Renal pelvis (tissue), 4 donors: ENCODE data around the gene POLE4. TPM values are rescaled to one million over a fixed set of nuclear protein-coding genes. Genes with fewer than 3 reads are reported as not detected.

Experiments
- DNase-seq: peaks from one replicate; pipeline ENCODE4 v3.0.0-alpha.2; 2013
- polyA plus RNA-seq, 3 donors: library from polyadenylated mRNA; unstranded; fragments of 120-200 nt; gene quantifications; one replicate each; pipeline ENCODE4 v1.2.1, GENCODE V29; 2013; ENCODE audit not compliant: insufficient read length in 3 of 3

POLE4 gene
- polyA plus RNA-seq, 3 donors, result 42.3 to 51.5 (median 48.7) TPM

DNA sequence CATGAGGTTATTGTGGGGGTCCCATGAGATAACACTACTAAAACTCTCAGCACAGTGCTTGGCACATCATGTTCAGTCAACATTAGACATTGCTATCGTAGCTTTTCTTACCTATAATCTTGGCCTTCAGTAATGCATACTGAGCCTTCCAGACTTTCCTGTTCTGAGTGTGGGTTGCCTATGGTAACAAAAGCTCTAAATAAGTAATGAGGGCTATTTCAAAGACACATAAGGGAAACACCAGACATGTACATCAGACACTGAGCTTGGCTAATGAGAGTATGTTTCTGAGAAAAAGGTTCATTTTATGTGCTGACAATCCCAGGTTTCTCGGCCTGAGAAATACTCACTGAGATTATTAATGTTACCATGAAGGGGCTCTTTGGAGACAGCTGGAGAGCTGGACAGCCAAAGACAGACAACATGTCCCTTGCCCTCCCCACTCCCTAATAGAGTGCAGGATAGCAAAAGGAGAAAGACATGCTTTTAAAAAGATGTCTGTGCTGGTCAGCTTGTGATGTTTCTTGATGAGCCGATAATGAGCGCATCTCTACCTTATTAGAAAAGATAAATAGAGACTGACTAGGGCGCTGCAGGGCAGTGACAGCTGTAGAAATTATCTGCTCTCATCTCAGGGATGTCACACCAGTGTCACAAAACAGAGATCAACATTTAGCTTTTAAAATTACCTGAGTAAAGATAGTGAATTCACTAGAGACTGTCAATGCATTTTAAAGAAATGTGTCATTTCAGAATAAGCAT is 25.4 kb downstream of the POLE4 start:
- no peak for DNase-seq

DNA sequence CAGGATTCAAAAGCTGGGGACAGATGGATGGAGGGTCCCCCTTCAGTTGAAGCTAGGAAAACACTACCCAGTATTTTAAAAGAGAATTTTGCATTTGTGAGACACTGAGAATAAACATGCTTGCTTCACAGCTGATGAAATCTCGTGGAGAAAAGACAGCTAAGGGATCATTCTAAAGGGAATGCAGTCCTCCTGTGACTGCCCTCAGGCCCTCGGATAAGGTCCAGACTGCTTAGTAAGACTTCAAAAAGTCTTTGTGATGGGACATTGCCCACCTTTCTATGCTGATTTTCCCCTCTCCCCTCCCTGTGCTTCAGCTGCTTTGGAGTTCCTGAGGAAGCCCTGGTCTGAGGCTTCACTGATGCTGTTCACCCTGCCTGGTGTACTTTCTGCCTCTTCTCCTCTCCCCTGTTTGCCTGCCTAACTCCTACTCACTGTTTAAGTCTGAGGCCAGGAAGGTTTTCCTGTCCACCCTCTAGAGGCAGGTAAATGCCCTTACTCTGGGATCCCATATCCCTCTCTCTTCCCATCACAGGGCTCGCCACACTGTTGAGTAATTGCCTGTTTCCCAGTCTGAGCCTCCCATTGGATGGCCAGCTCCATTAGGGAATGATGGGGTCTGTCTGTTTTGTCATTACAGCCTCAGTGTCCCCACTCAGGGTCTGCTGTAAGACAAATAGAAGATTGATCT is 26.6 kb downstream of the POLE4 start:
- no peak for DNase-seq

DNA sequence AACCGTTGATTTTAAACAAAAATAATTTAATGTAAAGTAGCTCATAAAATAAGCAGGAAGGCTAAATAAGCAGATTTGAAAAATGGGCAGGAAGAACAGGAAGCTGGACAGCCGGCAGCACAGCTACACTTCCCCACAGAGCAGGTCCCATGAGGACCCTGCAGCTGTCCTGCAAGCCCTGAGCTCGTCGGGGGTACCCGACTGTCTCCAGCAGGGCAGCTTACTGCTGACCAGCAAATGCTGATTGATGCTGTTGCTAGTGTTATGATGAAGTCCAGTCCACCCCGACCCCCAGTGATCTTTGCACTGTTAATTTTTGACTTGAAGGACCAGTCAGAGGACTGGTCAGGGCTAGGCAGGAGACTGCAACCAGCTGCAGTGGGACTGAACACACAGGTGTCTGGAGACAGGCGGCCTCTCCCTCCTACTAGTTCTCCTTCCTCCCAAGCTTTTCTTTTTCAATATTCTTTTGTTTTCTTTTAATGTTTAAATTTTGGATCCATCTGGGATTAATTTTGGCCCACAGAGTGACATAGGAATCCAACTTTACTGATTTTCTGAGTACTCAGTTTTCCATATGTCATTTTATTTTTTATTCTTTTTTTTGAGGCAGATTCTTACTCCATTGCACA is 27.7 kb downstream of the POLE4 start:
- no peak for DNase-seq

DNA sequence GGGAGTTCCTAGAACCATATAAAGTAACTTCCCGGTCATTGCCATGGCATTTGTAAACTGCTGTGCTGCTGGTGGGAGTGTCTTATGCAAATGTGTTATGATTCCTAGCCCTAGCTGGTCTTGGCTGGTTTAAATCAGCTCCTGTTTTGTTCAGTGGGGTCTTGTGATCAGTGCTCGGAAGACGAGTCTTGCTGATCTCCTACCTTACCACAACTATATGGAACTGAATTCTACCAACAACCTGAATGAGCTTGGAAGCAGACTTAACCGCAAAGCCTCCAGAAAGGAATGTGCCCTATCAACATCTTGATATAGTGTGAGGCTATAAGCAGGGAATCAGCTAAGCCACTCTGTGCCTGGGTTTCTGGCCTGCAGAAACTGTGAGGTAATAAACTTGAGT is 33.5 kb downstream of the POLE4 start:
- DNase-seq, result peak; percentile 48

GRCh38 chr2:74999468-74999867 is 41.0 kb downstream of the POLE4 start:
- DNase-seq, result no peak

DNA sequence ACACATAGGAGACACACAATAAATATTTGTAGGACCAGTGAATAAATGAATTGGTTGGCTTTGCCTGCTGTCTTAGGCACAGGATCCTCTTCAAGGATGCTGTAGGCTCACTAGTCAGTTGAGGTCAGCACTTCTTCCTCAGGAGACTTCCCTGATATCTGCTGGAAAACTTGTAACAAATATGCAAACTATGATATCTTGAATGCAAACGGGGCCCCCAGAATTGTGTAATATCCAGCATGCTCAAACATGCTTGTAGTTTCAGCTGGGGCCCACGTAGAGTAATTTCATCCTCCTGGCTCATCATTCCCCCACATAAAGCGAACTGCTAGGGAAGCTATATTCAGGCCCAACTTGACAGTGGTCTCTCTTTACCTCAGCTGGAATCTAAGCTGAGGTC is 43.6 kb downstream of the POLE4 start:
- DNase-seq, result no peak

DNA sequence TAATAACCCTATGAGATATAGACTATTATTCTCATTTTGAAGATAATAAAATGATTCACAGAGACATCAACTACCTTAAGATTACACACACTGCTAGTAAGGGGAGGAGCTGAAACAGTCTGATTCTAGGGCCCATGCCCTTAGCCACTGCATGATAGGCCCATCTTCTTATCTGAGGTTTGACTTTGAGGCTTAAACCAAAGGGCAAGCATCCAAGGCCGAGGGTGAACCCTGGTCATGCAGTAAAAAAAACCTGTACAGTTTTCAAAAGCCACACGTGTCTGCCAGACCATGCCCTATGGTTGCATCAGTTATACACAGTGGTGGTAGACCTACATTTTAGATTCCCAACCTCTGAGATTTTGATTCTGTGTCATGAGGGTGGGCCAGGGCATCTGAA is 44.8 kb downstream of the POLE4 start:
- DNase-seq, result no peak

- DNase-seq, result no peak
Measured at GRCh38 chr2:75003773-75004172, 45.3 kb downstream of the POLE4 start.

- DNase-seq, result no peak
Measured at GRCh38 chr2:75006041-75006440, 47.6 kb downstream of the POLE4 start.

DNA sequence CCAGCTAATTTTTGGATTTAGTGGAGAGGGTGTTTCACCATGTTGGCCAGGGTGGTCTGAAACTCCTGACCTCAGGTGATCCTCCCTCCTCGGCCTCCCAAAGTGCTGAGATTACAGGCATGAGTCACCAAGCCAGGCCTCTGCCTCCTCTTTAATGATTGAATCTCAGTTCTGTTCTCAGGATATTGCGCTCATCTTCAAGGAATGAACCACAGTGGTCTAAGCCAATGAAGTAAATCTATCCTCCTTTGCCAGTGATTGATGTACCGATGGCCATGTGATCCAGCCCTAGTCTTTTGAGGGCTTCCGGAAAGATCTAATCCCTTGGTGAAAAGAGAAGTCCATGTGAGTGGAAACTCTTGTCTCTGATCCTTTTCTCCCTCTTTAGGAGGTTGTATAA is 48.6 kb downstream of the POLE4 start:
- DNase-seq, result no peak

GRCh38 chr2:75007819-75008218 is 49.4 kb downstream of the POLE4 start:
- no peak for DNase-seq

GRCh38 chr2:75010571-75010970 is 52.1 kb downstream of the POLE4 start:
- no peak for DNase-seq

DNA sequence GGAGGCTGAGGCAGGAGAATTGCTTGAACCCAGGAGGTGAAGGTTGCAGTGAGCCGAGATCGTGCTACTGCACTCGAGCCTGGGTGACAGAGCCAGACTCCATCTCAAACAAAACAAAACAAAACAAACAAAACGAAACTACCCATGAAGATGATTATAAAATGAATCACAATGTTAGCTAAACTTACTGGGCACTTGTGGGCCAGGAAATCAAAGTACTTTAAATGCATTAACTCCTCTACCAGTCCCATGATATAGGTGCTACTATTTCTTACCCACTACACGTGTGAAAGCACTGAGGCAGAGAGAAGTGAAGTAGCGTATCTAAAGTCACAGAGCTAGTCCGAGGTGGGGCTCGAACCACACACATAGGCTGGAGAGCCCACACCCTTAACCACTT is 53.6 kb downstream of the POLE4 start:
- DNase-seq, result no peak

DNA sequence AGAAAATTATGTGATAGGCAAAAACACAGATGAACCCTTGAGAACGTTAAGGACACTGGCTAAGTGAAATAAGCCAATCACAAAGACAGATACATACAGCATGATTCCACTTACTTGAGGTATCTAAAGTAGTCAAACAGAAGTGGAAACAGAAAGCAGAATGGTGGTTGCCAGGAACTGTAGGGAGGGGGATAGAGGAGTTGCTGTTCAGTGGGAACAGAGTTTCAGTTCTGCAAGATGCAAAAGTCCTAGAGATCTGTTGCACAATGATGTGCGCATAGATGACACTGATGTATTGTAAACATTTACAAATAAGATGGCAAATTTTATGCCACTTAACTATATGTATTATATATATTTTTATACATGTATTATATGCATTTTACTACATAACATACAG is 59.7 kb downstream of the POLE4 start:
- no peak for DNase-seq

Other genes with a start within 250 kb of the POLE4 start
- 10 to 100 TPM; 12.4 to 14.0 (median 12.5) TPM for gene HK2, start 124.5 kb upstream of the POLE4 start, polyA plus RNA-seq
- gene TACR1, start 240.9 kb downstream of the POLE4 start, polyA plus RNA-seq, result 1 to 10 TPM; 1.4 to 2.1 (median 2.1) TPM